Activated CD4-positive, alpha-beta T cell treated with anti-CD3 and anti-CD28 coated beads for 4 hours (primary cell): Measurements from ENCODE around the gene RUNX2.

Experiments
- DNase-seq, 2 donors: peaks; one replicate each; pipeline ENCODE4 v3.0.0-alpha.2; 2020

Gene RUNX2

DNA sequence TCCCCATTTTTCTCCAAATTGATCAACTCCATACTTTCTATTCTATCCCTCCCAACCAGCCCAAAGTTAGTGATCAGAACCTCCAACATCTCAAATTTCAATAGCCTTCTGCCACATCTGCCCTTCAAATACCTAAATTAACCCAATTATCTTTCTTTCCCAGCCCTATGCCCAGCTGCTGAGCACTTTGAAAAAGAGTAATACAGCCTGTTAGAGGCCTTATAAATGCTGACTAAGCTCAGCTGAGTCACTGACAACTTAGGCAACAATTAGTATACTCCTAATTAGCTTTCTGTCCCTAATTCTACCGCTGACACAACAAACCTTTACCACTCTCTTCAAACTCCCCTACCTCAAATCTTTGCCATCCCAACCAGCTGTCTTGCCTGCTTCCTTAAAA is 23.5 kb downstream of the RUNX2 start:
- no peak for DNase-seq

DNA sequence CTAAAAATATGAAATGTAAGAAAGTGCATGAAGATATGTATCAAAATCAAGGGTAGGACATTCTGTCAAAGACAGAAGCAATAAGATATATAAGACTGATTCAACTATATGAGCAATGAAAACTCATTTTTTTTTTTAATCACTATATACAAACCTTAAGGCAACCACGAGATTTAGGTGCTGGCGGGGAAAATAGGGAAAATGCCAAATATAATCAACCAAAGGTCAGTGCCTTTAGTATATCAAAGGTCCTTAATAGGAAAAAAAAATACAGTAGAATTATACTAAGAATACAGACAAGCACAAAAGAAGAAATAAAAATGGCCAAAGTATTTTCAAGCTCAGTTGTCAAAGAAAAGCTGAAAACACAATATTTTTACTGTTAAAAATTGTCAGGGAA is 25.5 kb downstream of the RUNX2 start:
- DNase-seq: no peak

DNA sequence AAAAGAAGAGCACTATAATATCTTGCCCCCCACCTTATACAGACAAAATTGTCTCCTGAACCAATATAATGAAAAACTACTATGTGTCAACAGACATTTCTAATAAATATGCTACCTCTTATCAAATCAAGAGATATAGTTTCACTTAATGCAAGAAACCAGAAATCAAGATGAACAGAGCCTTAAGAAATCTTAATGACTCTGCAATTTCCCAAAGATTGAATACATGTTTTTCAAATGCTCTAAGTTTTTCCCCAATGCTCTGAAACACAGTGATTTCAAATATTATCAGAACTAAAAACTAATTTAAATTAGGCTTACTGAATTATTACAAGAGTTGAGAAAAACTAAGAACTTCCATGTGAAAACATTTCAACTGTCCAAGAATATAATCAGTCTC is 36.3 kb downstream of the RUNX2 start:
- no peak for DNase-seq

DNA sequence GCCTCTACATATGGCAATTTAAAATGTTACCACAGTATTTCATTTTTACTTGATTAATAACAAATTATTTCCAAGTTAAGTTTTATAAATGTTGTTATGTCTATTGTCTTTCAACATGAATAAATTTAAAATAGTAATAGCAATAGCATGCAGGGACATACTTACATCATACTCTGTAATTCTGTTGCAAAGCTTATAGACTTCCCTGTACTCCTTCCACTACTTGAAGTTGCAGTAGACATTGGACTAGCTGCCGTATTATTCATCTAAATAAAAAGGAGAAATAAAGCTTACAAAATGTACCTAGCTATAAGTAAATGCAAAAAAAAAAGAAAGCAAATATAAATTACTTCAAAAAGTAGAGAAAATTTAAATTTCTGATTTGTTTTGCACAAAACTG is 36.9 kb downstream of the RUNX2 start:
- no peak for DNase-seq

DNA sequence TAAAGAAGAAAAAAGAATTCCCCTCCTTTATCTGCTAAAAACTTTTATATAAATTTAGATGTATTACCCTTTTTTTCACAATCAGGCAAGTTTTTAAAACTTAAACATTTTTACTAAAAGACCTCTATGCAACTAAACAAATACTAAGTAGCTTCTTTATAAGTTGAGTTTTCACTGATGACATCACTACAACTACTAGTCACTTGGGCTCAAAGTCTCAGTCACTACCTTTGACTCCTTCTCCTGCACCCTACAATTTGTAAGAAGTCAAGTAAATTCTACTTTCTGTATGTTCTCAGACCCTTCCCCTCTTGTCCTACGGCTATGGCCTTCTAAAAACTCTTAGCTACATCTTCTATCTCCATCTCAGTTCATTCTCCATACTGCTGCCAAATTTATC is 38.4 kb downstream of the RUNX2 start:
- no peak for DNase-seq

DNA sequence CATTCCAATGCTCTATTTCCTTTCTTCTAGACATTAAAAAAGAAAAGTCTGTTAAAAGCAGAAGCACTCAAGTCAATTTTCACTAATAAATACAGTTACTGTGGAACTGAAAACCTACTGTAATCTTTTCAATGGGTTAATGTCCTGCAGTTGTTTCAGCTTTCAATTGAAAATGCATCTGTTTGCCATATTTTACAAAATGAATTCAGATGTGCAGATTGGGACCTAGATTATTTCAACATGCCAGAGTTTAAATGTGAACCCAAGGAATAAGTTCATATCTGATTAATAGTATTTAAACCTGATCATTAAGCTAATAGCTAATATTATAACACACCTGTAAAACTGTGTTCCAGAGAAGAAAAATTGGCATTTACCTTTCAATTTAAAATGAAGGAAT is 39.9 kb downstream of the RUNX2 start:
- no peak for DNase-seq

DNA sequence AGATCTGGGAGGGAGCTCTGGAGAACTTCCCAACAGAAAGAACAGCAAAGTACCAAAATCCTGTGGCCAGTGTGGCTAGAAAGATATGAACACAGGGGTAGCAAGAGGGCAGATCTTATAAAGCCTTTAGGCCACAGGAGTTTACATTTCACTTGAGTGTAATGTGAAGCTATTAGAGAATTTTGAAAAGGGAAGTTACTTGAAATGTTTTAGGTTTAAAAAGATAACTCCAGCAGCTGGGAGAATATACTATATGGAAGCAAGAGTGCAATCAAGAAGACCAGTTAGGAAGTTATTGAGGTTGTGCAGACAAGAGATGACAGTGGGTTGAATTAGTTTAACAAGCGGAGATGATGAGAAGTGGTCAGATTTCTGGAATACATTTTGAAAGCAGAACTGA is 41.7 kb downstream of the RUNX2 start:
- no peak for DNase-seq

DNA sequence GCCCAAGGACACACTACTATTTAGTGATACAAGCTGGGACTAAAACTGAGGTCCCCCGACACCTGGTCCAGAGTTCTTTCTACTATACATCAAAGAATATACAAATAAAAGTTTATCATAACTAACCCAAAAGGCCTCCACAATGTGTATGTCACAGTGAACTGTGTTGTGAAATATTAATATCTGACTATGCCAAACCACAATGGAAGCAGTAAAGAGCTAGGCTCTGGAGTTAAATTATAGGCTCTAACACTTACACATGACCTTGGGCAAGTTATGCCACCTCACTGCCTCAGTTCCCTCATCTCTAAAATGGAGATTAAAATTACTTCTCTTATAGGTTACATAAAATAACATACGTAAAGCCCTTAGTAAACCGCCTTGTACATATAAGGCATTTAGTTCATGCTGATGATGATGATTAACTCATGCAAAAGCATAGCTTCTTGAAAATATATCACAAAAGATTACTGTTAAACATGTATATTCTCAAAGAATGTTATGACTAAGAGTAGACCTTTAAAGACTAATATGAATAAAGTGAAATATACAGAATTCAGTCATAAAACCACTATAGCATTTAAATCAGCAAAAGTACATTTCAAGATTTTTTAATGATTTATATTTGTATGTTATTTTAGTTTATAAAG is 43.9 kb downstream of the RUNX2 start:
- DNase-seq: no peak

DNA sequence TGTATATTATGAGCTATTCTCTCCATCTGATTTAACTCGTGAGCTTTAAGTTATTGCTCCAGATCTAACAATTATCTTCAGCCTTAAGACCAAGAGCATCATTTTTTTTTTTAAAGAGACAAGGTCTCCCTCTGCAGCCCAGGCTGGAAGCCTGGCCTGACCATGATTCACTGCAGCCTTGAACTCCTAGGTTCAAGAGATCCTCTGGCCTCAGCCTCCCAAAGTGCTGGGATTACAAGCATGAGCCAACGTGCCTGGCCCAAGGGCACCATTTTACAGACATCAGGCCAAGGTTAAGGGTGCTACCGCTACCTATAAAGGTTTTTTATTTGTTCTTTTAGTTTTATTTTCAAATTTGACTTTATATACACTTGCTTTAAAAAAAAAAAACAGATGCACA is 47.3 kb downstream of the RUNX2 start:
- DNase-seq: no peak

DNA sequence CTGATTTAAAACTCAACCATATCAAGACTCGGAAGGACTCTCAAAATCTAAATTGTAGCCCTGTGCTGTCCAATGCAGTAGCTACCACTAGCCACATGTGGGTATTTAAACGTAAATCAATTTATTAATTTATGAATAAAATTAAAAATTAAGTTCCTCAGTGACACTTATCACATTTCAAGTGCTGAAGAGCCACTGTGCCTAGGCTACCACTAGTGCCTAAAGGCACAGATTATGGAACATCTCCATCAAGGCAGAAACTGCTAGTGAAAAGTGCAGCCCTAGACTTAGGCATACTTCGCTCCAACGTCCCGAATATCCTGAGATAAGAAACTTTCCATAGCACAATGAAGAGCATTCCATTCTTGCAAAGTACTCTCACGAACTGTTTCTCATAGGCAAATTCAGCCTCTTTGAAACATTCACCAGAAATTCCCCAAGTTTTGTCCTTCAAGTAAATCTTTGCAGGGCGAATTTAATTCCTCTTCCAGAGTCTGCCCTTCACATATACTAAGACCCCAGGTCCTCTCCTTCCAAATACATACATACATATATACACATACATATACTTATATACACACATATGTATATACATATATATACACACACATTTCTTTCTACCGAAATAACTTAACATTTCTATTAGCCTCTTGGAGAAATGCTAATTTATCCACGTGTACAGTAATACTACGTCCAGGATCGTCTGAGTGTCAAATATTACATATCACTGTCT is 48.3 kb downstream of the RUNX2 start:
- DNase-seq: no peak

DNA sequence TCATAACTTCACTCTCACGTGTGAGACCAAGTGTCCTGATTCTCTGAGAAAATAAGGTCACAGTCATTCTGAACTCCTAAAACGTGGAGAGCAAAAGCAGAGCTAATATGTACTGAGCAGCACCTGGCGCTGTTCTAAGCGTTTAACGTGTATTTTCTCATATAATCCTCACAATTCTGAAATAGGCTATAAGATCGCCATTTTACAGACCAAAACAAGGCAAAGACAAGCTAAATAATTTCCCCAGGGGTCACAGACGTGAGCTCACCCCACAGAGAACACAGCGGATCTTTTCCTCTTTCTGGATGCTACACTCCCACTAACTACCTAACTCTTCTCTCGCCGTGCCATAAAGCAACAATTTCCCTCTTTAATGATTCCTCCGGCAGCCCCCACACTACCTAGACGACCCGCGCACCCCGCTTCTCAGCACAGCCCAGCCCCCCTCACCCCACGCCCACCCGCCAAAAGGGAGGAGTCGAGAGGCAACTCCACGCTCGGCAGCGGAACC is 49.0 kb downstream of the RUNX2 start:
- DNase-seq: peak; percentile 81 to 86

DNA sequence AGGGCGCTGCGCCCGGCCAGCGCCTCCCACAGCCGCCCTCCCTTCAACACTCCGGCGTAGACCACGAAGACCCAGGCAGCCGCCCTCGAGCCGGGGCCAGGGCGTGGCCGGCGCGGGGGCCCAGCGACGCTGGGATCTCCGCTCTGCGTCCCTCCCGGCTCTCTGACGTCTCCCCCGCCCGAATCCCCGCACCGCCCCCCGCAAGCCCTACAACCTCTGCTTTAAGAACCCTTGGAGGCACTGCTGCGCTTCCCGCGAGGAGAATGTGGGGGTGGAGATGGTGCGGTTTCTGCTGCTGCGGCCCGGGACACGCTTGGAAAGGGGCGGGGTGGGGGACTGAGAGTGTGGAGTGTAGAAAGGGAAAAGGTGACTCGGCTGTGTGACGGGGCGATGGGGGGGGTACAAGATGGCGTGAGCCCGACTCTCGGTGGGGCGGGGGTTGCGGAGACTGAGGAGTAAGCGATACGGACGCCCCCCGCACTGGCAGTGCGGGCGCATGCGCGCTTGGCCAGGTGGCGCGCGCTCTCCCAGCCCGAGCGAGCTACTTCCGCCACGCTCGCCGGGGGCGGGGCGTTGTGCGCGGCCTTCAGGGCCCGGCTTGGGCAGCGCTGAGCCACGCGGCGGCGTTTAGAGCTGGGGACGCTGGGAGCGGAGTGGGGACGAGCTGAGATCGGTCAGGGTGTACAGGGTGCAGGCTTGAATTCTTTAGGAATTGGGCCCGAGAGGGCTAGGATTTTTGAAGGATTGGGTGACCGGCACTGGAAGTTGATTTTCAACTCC is 49.6 kb downstream of the RUNX2 start, which contains the start of gene SUPT3H:
Gene SUPT3H, minus strand, starts transcription at position 381 of the 780 bp plus-strand sequence.
- peak; percentile 93 to 97 for DNase-seq

DNA sequence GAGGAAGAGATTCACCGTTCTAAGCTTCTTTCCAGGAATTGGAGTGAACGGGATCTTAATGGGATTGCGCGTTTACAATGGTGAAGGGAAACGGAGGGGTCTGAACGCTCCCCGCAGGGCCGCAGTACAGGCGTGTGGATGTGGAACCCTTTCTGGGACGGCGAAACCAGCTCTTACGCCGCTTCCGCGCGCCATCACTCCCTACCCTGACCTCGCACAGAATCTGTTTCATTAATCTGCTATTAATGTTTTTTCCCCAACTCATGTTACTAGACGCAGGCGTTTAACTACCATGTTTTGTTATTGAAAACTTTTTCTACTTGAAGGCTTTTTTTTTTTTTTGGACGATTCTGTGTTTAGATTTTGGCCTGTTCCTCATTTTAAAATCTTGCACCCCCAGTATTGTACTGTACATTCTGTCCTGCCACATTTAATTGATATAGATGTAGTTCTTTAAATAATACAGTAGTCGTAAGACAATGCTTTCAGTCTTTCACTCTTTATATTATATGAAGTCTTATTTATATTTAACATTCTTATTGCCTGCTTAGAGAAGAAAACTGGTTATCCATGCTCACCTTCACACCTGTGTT is 50.3 kb downstream of the RUNX2 start:
- no peak for DNase-seq

DNA sequence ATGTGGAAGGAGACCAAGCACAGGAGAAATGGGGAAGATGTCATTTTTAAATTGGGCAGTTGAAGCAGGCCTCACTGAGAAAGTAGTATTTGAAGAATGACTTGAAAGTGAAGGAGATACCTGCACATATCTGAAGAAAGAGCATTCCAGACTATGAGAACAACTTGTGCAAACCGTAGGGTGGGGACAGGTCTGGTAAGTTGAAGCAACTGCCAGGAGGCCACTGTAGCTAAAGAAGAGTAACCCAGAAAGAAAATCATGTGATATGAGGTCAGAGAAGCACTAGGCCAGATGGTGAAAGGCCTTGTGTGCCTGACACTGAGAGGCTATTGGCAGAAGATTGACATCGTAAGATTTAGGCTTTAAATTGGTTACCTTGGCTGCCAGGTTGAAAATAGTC is 54.3 kb downstream of the RUNX2 start:
- no peak for DNase-seq

DNA sequence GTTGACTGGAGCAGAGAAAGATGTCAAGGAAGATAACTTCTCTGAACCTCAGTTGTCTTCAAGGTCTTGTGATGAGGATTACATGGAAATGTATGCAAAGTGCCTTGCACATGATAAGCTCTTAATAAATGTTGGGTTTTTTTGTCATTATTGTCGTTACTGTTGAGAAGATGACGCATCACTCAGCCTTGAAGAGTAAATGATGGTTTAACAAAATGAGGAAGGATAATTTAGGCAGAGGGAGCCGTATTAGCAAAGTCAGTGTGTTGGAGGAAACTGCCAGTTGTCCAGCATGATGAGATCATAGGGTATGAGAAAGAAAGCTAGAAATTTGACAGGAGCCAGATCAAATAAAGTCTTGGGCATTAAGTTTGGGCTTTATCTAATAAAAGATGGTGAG is 58.4 kb downstream of the RUNX2 start:
- no peak for DNase-seq

DNA sequence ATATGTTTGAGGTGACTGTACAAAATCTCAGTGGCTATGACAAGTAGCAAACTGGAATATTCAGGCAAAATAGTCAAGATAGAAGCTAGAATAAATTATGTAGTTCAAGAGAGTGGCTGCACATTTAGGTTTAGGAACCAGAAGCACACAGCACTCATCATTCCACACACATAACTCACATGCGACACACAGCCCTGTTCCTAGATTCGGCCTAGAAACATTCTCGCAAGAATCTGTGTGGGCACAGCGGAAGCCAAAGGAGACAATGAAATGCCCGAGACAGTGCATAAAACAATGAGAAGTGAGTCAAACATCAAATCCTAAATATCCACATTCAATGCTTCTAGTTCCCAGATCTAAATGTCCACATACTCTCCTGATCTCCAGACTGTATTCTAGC is 59.1 kb downstream of the RUNX2 start:
- no peak for DNase-seq

DNA sequence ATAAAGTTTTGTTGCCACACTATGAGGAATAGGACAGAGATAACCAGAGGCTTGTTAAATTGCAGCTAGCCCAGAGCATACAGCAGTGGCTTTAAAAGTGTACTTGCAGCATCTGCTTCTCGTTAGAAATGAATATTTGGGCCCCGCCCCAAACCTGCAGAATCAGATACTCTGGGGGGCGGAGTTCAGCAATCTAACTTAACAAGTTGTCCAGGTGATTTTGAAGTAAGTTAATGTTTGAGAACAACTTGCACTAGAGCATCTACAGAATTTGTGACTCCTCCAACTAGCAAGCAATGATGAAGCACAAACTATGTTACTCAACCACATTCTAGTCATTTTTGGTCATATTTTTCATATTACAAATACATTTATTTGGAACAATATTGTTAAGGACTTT is 60.2 kb downstream of the RUNX2 start:
- DNase-seq: no peak

DNA sequence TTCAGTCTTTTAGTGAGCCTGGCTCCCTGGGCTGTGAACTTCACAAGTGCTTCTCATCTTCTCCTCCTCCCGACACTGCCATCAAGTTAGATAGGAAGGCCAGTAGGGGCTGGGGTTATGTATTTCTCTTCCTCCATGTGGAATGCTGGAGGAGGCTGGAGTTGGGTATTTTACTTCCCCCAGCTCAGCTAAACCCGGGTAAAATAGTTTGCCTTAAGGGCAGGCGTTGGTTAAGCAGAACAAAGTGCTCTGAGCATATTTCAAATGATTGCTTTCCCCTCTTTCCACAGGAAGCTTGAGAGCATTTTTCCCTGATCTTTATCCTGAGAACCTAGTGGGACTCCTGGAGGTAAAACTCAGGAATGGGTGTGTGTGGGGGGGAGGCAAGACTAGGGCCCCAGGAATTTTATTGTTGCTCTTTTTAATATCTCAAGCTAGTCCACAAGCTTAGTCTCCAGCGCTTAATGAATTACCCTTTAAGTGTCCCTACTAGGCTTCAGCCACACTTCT is 66.5 kb downstream of the RUNX2 start:
- no peak for DNase-seq

DNA sequence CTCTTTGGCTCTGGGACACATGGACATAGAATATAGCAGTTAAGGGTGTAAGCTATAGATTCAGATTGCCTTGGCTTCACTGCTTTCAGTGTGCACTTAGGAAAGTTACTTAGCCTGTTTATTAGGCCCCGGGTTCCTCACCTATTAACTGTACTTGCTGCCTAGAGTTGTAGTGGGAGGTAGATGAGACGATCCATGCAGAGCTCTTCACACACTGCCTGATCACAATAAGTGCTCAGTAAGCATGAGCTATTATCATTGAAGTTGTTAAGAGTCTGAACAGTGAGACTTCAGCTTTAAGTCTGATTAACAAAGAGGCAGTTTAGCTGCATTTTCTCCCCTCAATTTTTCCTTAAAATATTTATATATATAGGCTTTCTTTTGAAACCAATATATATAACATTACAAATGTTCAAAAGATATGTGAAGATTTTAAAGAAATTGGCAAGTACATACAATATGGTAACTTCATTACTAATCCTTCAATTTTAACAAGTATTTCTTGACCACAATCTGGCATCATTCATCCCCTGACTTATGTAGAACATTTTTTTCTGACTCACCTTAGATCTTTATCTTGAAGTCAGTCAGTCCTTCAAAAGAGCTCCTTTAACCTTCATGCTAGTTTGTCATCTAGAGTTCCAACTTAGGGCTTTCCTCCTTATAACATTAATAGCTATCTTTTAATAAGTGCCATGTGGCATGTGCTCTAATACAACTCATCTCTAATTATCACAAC is 70.1 kb downstream of the RUNX2 start:
- no peak for DNase-seq

DNA sequence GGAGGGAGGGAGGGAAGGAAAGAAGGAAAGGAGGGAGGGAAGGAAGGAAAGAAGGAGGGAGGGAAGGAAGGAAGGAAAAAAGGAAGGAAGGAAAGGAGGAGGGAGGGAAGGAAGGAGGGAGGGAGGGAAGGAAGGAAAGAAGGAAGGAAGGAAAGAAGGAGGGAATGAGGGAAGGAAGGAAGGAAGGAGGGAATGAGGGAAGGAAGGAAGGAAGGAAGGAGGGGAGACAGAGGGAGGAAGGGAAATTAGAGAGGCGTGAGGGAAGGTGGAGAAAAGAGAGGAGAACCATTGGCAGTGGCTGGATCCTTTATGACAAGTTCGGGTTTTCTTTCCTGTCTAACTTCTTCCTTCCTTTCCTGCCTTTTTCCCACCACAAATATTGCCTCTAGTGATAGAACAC is 71.9 kb downstream of the RUNX2 start:
- DNase-seq: no peak

DNA sequence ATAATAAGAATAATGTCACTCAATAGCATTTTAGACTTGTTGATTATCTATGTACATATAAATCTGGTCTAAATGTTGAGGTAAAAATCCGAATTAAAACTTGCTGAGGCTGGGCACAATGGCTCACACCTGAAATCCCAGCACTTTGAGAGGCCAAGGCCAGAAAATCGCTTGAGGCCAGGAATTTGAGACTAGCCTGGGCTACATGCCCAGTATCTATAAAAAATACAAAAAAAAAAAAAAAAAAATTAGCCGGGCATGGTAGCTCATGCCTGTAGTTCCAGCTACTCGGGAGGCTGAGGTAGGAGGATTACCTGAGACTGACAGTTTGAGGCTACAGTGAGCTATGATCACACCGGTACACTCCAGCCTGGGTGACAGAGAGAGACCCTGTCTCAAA is 83.8 kb downstream of the RUNX2 start:
- DNase-seq: no peak

DNA sequence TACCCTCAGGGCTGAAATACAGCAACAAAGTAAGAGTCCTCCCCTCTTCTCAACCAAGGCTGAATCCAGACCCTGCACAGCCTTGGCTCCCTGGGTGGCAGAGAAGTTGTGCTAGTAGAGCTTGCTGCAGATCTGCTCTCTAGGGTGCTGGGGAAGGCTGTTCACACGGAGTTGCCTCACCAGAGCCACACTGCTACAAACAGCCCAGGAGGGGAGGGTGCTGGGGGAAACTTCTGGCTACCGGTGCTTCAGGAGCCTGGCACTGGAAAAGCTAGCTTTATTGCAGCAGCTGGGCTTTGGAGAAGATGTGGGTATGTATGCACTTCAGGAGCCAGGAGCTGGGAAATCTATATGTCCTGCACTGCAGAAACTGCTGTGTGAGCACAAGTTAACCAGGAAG is 87.2 kb downstream of the RUNX2 start:
- no peak for DNase-seq
